HG03571 (cell line): ENCODE measurements around the gene VSIG10.
"Not testable (repeated sequence)": the region's sequence is repeated elsewhere in the genome, so short reads cannot be mapped to it uniquely, and the experiment has no call there.

Source experiments
- ATAC-seq: cut with Tn5 transposase; IDR thresholded peaks from one replicate; pipeline ENCODE4 v1.9.1; 2021; ENCODE audit not compliant: unreplicated experiment

VSIG10 gene

GRCh38 chr12:118103601-118104382 lies at the start of gene VSIG10:
TSS of gene VSIG10 (minus strand) at chr12:118104011. CDS start at chr12:118103671, 340 bp downstream.
- ATAC-seq = peak; percentile 51

- ATAC-seq = no peak
Observed at GRCh38 chr12:118151755-118152154, 47.9 kb upstream of the VSIG10 start.

- ATAC-seq = no peak
Observed at GRCh38 chr12:118150625-118151024, 46.8 kb upstream of the VSIG10 start.

GRCh38 chr12:118148287-118148686 lies 44.5 kb upstream of the VSIG10 start:
- no peak for ATAC-seq

- ATAC-seq = no peak
Observed at GRCh38 chr12:118145798-118146156, 42.0 kb upstream of the VSIG10 start.

DNA sequence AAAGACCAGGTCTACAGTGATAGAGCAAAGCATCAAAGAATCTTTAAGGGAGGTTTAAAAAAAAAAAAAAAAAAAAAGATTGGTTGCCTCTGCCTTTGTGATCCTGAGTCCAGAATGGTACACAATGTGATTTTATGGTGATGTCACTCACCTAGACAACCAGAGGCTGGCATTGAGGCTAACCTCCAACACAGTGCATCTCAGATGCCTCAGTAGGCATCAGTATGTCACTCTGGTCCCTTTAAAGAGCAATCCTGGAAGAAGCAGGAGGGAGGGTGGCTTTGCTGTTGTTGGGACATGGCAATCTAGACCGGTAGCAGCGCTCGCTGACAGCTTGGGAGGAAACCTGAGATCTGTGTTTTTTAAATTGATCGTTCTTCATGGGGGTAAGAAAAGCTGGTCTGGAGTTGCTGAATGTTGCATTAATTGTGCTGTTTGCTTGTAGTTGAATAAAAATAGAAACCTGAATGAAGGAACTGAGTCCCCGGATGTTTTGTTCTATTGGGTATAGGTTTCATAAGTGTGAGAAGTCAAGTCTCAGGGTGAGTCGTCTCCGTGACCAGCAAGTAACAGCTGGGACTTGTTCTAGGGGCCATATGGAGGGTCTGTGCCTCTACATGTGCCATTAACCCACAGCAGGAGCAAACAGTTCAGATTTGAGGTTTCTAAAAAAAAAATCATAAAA lies 41.4 kb upstream of the VSIG10 start:
- no peak for ATAC-seq

DNA sequence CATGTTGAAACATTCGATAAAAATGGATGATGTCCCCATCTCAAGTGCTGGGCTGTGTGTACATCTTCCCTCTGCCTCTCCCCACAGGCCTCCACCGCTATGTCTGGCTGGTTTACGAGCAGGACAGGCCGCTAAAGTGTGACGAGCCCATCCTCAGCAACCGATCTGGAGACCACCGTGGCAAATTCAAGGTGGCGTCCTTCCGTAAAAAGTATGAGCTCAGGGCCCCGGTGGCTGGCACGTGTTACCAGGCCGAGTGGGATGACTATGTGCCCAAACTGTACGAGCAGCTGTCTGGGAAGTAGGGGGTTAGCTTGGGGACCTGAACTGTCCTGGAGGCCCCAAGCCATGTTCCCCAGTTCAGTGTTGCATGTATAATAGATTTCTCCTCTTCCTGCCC lies 40.7 kb upstream of the VSIG10 start:
- no peak for ATAC-seq

- ATAC-seq = no peak
Observed at GRCh38 chr12:118140825-118141224, 37.0 kb upstream of the VSIG10 start.

DNA sequence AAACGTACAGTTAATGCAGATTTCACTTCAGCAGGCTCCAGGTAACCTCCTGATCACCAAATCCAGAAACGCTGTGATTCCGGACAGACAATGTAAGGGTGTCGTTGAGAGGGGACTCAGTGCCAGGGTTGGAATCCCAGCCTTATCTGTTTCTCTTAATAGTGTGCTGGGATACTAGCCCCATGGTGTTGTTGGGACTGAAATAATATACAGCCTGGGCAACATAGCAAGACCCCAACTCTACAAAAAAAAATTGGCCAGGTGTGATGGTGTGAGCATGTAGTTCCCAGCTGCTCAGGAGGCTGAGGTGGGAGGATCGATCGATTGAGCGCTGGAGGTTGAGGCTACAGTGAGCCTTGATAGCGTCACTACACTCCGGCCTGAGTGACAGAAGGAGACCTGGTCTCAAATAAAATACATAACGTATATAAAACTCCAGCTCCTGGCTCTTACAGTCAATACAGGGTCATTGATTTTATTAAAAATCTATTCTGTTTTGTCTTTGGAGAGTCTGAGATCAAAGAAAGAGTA lies 33.4 kb upstream of the VSIG10 start:
- no peak for ATAC-seq

- ATAC-seq = peak; percentile 33
Observed at GRCh38 chr12:118136559-118137003, 32.8 kb upstream of the VSIG10 start.

GRCh38 chr12:118135788-118136558 lies 32.2 kb upstream of the VSIG10 start, which contains the start of gene PEBP1:
TSS of gene PEBP1 (plus strand) at chr12:118136124. CDS start at chr12:118136210, 86 bp downstream.
- peak; percentile 96 for ATAC-seq

DNA sequence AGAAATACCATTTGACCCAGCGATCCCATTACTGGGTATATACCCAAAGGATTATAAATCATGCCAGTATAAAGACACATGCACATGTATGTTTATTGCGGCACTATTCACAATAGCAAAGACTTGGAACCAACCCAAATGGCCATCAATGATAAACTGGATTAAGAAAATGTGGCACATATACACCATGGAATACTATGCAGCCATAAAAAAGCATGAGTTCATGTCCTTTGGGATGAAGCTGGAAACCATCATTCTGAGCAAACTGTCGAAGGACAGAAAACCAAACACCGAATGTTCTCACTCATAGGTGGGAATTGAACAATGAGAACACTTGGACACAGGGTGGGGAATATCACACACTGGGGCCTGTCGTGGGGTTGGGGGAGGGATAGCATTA lies 25.6 kb upstream of the VSIG10 start:
- ATAC-seq = not testable (repeated sequence)

- ATAC-seq = no peak
Observed at GRCh38 chr12:118127867-118128266, 24.1 kb upstream of the VSIG10 start.

GRCh38 chr12:118126119-118126757 lies 22.4 kb upstream of the VSIG10 start:
- no peak for ATAC-seq

GRCh38 chr12:118125743-118126118 lies 21.9 kb upstream of the VSIG10 start:
- ATAC-seq = no peak

DNA sequence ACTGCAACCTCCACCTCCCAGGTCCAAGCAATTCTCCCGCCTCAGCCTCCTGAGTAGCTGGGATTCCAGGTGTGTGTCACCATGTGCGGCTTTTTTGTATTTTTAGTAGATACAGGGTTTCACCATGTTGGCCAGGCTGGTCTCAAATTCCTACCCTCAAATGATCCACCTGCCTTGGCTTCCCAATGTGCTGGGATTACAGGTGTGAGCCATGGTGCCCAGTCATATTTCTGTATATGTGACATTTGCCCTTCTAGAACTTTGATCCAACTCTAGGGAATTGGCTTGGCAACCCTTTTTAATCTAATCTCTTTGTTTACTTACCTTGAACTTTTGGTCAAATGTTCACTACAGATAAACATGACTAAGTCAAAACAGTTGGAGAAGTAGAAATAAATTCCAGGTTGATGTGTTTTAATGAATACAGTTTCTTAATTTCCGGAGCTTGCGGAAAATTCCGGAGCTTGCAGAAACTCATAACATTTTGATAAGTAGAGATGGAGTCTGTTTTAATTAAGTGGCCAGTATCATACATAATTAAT lies 20.6 kb upstream of the VSIG10 start:
- no peak for ATAC-seq

DNA sequence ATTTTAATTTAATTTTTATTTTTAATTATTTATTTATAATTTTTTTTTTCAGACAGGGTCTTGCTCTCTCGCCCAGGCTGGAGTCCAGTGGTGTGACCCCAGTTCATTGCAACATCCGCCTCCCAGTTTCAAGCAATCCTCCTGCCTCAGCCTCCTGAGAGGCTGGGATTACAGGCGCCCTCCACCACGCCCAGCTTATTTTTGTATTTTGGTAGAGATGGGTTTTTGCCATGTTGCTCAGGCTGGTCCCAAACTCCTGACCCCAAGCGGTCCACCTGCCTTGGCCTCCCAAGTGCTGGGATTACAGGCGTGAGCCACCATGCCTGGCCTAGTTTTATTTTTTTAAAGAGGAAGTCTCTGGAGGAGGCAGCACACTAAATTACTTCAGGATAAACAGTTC lies 18.5 kb upstream of the VSIG10 start:
- ATAC-seq = no peak

DNA sequence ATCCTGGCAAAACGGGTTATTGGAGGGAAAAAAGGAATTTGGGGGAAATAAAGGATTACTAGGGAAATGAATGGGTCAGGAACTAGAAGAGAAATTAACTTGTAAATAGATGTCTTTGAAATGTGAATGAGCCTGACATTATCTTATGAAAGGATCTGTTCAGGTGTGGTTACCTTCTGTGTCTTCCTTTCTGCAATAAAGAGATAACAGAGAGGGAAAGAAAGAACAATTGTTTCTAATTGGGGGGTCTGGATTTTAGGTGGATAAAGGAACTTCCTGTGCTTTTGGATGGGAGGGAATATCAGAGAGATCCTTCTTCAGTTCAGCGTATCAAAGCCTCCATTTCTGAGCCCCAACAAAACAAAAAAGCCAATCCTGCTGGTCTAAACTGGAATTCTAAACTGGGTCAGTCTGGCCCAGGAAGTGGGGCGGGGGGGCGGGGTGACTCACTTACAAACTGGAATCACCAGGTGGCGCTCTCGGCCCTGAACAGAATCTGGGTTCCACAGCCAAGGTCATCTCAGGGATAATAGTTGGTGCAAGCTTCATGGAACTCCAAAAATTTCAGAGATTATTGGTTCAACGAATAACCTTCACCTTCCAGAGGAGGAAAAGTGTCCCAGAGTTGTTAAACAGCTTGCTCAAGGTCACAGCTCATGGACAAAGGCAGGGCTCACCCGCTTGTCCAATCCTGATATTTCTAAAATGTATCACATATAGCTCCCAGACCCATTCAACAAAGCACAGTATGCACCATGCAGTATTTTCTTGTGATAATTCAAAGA lies 17.0 kb upstream of the VSIG10 start:
- no peak for ATAC-seq

- no peak for ATAC-seq
Observed at GRCh38 chr12:118119449-118119879, 15.7 kb upstream of the VSIG10 start.

- no peak for ATAC-seq
Observed at GRCh38 chr12:118109088-118109487, 5.3 kb upstream of the VSIG10 start.
